ENCODE data around the gene PRR22. TPM values are rescaled to one million over a fixed set of nuclear protein-coding genes. Genes with fewer than 3 reads are reported as not detected.
A peak's percentile ranks its signal among the peaks of the same experiment; 100 is the strongest.

Gene PRR22
- total RNA-seq, 4 donors from 2014 or later, result 0.54 to 2.0 (median 1.2) TPM

- H3K36me3 ChIP-seq, result no peaks in the 10 kb centered on the region
- peaks cover 9 to 19% of the 10 kb centered on the region in 2 donors for H3K4me1 ChIP-seq
- intact Hi-C loops (cut with DNase I), result loop anchor here (5.0 to 10.0 kb wide), 2 partner anchors 157 to 214 kb away; no protein-coding TSS in a partner anchor
- DNase-seq, result no peak
- 83 to 91% methylated on average over 16 to 21 of the region's 21 CpGs for WGBS, 2 donors
- peaks cover 3% of the 10 kb centered on the region for H3K27me3 ChIP-seq
- no peaks in the 10 kb centered on the region for H3K9me3 ChIP-seq
- no peak overlapping the region for H3K27ac ChIP-seq
- no peak for TF ChIP-seq POLR2A (IDR thresholded peaks at IDR 0.05)
- no peak for TF ChIP-seq CTCF (IDR thresholded peaks at IDR 0.05)
- H3K4me3 ChIP-seq (replicated peaks in 1 of 3), result no peak overlapping the region
Measured at GRCh38 chr19:5808120-5808816, 23.7 kb upstream of the PRR22 start.

- Histone ChIP-seq H3K36me3 (no peaks in the 10 kb centered on the region), H3K4me3 (replicated peaks in 1 of 3) (no peak overlapping the region), H3K9me3 (no peaks in the 10 kb centered on the region), H3K4me1 (peaks cover 9 to 25% of the 10 kb centered on the region in 2 donors), H3K27ac (no peak overlapping the region), H3K27me3 (peaks cover 3% of the 10 kb centered on the region)
- intact Hi-C loops (cut with DNase I), result loop anchor here (5.0 to 10.0 kb wide), 2 partner anchors 158 to 215 kb away; no protein-coding TSS in a partner anchor
- TF ChIP-seq POLR2A (IDR thresholded peaks at IDR 0.05), result no peak
- no peak for TF ChIP-seq CTCF (IDR thresholded peaks at IDR 0.05)
- DNase-seq, result no peak
- 93 to 98% methylated on average over 5 of the region's 5 CpGs for WGBS, 2 donors
Measured at GRCh38 chr19:5806905-5807304, 22.4 kb upstream of the PRR22 start.

GRCh38 chr19:5806133-5806489 lies 21.6 kb upstream of the PRR22 start:
- peaks cover 9 to 25% of the 10 kb centered on the region in 2 donors for H3K4me1 ChIP-seq
- DNase-seq, result no peak
- TF ChIP-seq POLR2A (IDR thresholded peaks at IDR 0.05) (no peak), CTCF (IDR thresholded peaks at IDR 0.05) (peak in 2 of 6 experiments; percentile 5 to 8)
- peaks cover 3% of the 10 kb centered on the region for H3K27me3 ChIP-seq
- WGBS, 2 donors, result 31 to 41% methylated on average over 6 of the region's 6 CpGs
- no peak overlapping the region for H3K4me3 ChIP-seq (replicated peaks in 1 of 3)
- intact Hi-C loops (cut with DNase I), result loop anchor here (5.0 to 10.0 kb wide), 2 partner anchors 159 to 216 kb away; no protein-coding TSS in a partner anchor
- no peaks in the 10 kb centered on the region for H3K9me3 ChIP-seq
- no peak overlapping the region for H3K27ac ChIP-seq
- H3K36me3 ChIP-seq, result no peaks in the 10 kb centered on the region

GRCh38 chr19:5805462-5806132 lies 21.1 kb upstream of the PRR22 start:
- H3K36me3 ChIP-seq, result no peaks in the 10 kb centered on the region
- peak; percentile 79 to 82 for DNase-seq
- H3K4me3 ChIP-seq (replicated peaks in 1 of 3), result peak overlapping the region in 1 of 3 donors; percentile 35
- WGBS, 2 donors, result 1 to 7% methylated on average over 13 to 32 of the region's 46 CpGs
- H3K9me3 ChIP-seq, result no peaks in the 10 kb centered on the region
- peak overlapping the region in 1 of 3 donors; percentile 58 for H3K27ac ChIP-seq
- H3K4me1 ChIP-seq, result peaks cover 9 to 25% of the 10 kb centered on the region in 2 donors
- peaks cover 3% of the 10 kb centered on the region for H3K27me3 ChIP-seq
- intact Hi-C loops (cut with DNase I), result loop anchor here (2.0 to 10.0 kb wide), 3 partner anchors 87 to 217 kb away; no protein-coding TSS in a partner anchor
- TF ChIP-seq CTCF (IDR thresholded peaks at IDR 0.05) (peak; percentile 25 to 77 (median 64)), POLR2A (IDR thresholded peaks at IDR 0.05) (no peak)
